Kidney (tissue), 14 donors: Measurements from ENCODE around the gene SUMO3. TPM values are rescaled to one million over a fixed set of nuclear protein-coding genes. Genes with fewer than 3 reads are reported as not detected.

ENCODE experiments used
- DNase-seq, 5 donors: peaks; one replicate each; pipeline ENCODE4 v3.0.0-alpha.2; 2013 to 2020
- FAIRE-seq: peaks from 2 replicates; lab custom pipeline; 2012; peaks lifted over from hg19 to GRCh38; lab: Jason Lieb, UNC
- H3K27ac ChIP-seq, 2 donors: one replicate each; pipeline ENCODE4 v1.7.0; 2013; ENCODE audit warnings: low read depth in 2 of 2, low read length in 2 of 2, inconsistent platforms in 1 of 2
- H3K27me3 ChIP-seq: one replicate; pipeline ENCODE4 v1.7.1; 2013; ENCODE audit warnings: low read length, inconsistent platforms; ENCODE audit not compliant: control insufficient read depth, insufficient read depth
- H3K36me3 ChIP-seq, 3 donors: one replicate each; pipeline versions ENCODE4 v1.7.0 to v1.7.1; 2013; ENCODE audit warnings: low read length in 3 of 3, control low read depth in 1 of 3, inconsistent platforms in 1 of 3; ENCODE audit not compliant: insufficient read depth in 3 of 3, control insufficient read depth in 2 of 3
- H3K4me1 ChIP-seq, 3 donors: one replicate each; pipeline versions ENCODE4 v1.7.0 to v1.7.1; 2013; ENCODE audit warnings: low read length in 3 of 3, inconsistent platforms in 1 of 3, low read depth in 1 of 3; ENCODE audit not compliant: control insufficient read depth in 2 of 3, insufficient read depth in 2 of 3
- H3K4me3 ChIP-seq, 3 donors: one replicate each; pipeline versions ENCODE4 v1.7.0 to v1.8.1; 2013; ENCODE audit warnings: low read length in 3 of 3, control low read depth in 1 of 3, inconsistent platforms in 1 of 3
- H3K9ac ChIP-seq, 3 donors: one replicate each; pipeline versions ENCODE4 v1.7.0 to v1.7.1; 2013; ENCODE audit warnings: low read length in 3 of 3, control low read depth in 1 of 3, inconsistent platforms in 1 of 3
- H3K9me3 ChIP-seq, 3 donors: one replicate each; pipeline versions ENCODE4 v1.7.0 to v1.7.1; 2013; ENCODE audit warnings: low read length in 3 of 3, control low read depth in 1 of 3, inconsistent platforms in 1 of 3; ENCODE audit not compliant: control insufficient read depth in 2 of 3, insufficient read depth in 1 of 3
- CTCF ChIP-seq: IDR thresholded peaks from 3 replicates; pipeline ENCODE4 v1.5.1; 2012; ENCODE audit warnings: mild to moderate bottlenecking, moderate library complexity, borderline replicate concordance; ENCODE audit not compliant: insufficient read depth; ENCODE audit errors: extremely low read depth
- intact Hi-C: fragments of 100-400 bp; cut with DNase I; formaldehyde crosslinking; loops from one replicate; pipeline ENCODE4 v1.11.1; 2022
- polyA plus RNA-seq: library from polyadenylated mRNA; stranded (reverse); fragments of 350-450 nt; fragmentation: Illumina TruSeq; extraction: RNeasy Lipid Tissue Mini Kit (QIAGEN cat#74804); gene quantifications from one replicate; pipeline ENCODE4 v1.2.3, GENCODE V29; 2014; ENCODE audit warnings: low read depth, low replicate concordance; ENCODE audit not compliant: insufficient read depth
- total RNA-seq: library from RNA; stranded (reverse); fragmentation: NEBNext Ultra II Directional; extraction: Animal tissue kit (Norgen Biotek cat#: 25700); gene quantifications from one replicate; pipeline ENCODE4 v1.2.1, GENCODE V29; 2021
- donor health status: control.
- donor health status: control.
- donor health status: control.
- donor health status: control.
- donor health status: control.
- donor health status: DM: yes; HTN: yes; CAD: no.
- donor health status: Normal renal cell carcinoma (clear cell type).

SUMO3 gene
- total and polyA plus RNA-seq, 2 donors from 2014 or later, result 88.6 to 89.9 TPM

GRCh38 chr21:44814498-44815023 is 3.3 kb downstream of the SUMO3 start:
- H3K9ac ChIP-seq, result no peak overlapping the region
- H3K27me3 ChIP-seq, result no peaks in the 10 kb centered on the region
- H3K27ac ChIP-seq, result no peak overlapping the region
- intact Hi-C loops, result no loop called here
- DNase-seq (no peak), FAIRE-seq (no peak)
- peaks cover 0 to 9% (median 0%) of the 10 kb centered on the region in 3 donors for H3K4me1 ChIP-seq
- TF ChIP-seq CTCF, result no peak
- peaks cover 0 to 7% (median 3%) of the 10 kb centered on the region in 3 donors for H3K36me3 ChIP-seq
- H3K4me3 ChIP-seq, result no peak overlapping the region
- peaks cover 0 to 2% (median 0%) of the 10 kb centered on the region in 3 donors for H3K9me3 ChIP-seq

GRCh38 chr21:44813727-44814126 is 4.1 kb downstream of the SUMO3 start:
- Histone ChIP-seq H3K4me3 (no peak overlapping the region), H3K9me3 (no peaks in the 10 kb centered on the region), H3K36me3 (peaks cover 0 to 12% (median 3%) of the 10 kb centered on the region in 3 donors), H3K4me1 (peaks cover 0 to 9% (median 0%) of the 10 kb centered on the region in 3 donors), H3K27me3 (no peaks in the 10 kb centered on the region), H3K27ac (no peak overlapping the region), H3K9ac (no peak overlapping the region)
- intact Hi-C loops, result no loop called here
- DNase-seq (peak in 1 of 5 donors; percentile 64), FAIRE-seq (no peak)
- TF ChIP-seq CTCF, result no peak

- Histone ChIP-seq H3K4me3 (no peak overlapping the region), H3K36me3 (peaks cover 0 to 12% (median 3%) of the 10 kb centered on the region in 3 donors), H3K27me3 (no peaks in the 10 kb centered on the region), H3K9me3 (no peaks in the 10 kb centered on the region), H3K27ac (no peak overlapping the region), H3K9ac (no peak overlapping the region), H3K4me1 (peaks cover 0 to 7% (median 0%) of the 10 kb centered on the region in 3 donors)
- FAIRE-seq, result no peak
- intact Hi-C loops, result no loop called here
- no peak for TF ChIP-seq CTCF
- DNase-seq, result no peak
These were observed 4.7 kb downstream of the SUMO3 start for GRCh38 chr21:44813149-44813548.

GRCh38 chr21:44812640-44813039 is 5.2 kb downstream of the SUMO3 start:
- H3K27me3 ChIP-seq, result no peaks in the 10 kb centered on the region
- H3K27ac ChIP-seq, result no peak overlapping the region
- no peaks in the 10 kb centered on the region for H3K9me3 ChIP-seq
- intact Hi-C loops, result no loop called here
- no peak for DNase-seq
- H3K9ac ChIP-seq, result no peak overlapping the region
- peaks cover 0 to 12% (median 3%) of the 10 kb centered on the region in 3 donors for H3K36me3 ChIP-seq
- H3K4me1 ChIP-seq, result peaks cover 0 to 7% (median 0%) of the 10 kb centered on the region in 3 donors
- H3K4me3 ChIP-seq, result no peak overlapping the region
- no peak for FAIRE-seq
- TF ChIP-seq CTCF, result no peak
